C4-2B (cell line): Measurements from ENCODE around the gene SBNO2.

Experiments
- CTCF ChIP-seq: fragments of 450-650 bp; conservative IDR thresholded peaks from 2 replicates; pipeline ENCODE4 v1.5.1; 2017; ENCODE audit warnings: mild to moderate bottlenecking
- ZFX ChIP-seq: fragments of 450-650 bp; IDR thresholded peaks from 2 replicates; pipeline ENCODE4 v1.6.1; 2017

DNA sequence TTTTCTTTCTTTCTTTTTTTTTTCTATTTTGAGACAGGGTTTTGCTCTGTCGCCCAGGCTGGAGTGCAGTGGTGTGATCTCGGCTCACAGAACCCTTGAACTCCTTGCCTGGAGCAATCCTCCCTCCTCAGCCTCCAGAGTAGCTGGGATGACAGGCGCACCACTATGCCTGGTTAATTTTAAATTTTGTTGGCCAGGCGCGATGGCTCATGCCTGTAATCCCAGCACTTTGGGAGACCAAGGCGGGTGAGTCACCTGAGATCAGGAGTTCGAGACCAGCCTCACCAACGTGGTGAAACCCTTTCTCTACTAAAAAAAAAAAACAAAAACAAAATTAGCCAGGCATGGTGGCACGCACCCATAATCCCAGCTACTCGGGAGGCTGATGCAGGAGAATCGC is 8.7 kb upstream of the SBNO2 start:
- TF ChIP-seq CTCF (no peak), ZFX (no peak)
